A673 (cell line): ENCODE results near the gene CEACAM8. TPM values are rescaled to one million over a fixed set of nuclear protein-coding genes. Genes with fewer than 3 reads are reported as not detected.

ENCODE experiments used
- BruUV-seq: library from RNA; stranded (reverse); fragments of 400-500 nt; replicated peaks from 2 replicates; lab custom pipeline; 2021; lab: Mats Ljungman, UMichigan
- CTCF ChIA-PET: fragments of 300-600 bp; sonication (Branson Sonifier 250); formaldehyde crosslinking; loops from one replicate; lab custom pipeline; 2022; ENCODE audit warnings: antibody characterized with exemption; lab: Charles Lee
- POLR2A ChIA-PET: fragments of 300-600 bp; sonication (Branson Sonifier 250); formaldehyde crosslinking; loops from one replicate; lab custom pipeline; 2022; ENCODE audit warnings: antibody characterized with exemption; ENCODE audit not compliant: low non-redundant PET; lab: Charles Lee
- DNase-seq: peaks from one replicate; pipeline ENCODE4 v3.0.0-alpha.2; 2015; ENCODE audit warnings: low spot score
- H3K27ac ChIP-seq: fragments of 200-600 bp; sonication (generic); 2 replicates; pipeline ENCODE4 v1.5.1; 2016; ENCODE audit warnings: mixed run types, low read depth, mild to moderate bottlenecking, mixed read lengths, antibody characterized with exemption, low read length; ENCODE audit not compliant: poor library complexity, severe bottlenecking
- H3K27me3 ChIP-seq: fragments of 200-600 bp; sonication (generic); replicated peaks from 2 replicates; pipeline ENCODE4 v1.6.1; 2017; ENCODE audit warnings: mixed run types, low read depth, mild to moderate bottlenecking, mixed read lengths, antibody characterized with exemption, low read length; ENCODE audit not compliant: insufficient read depth, poor library complexity
- H3K36me3 ChIP-seq: fragments of 200-600 bp; sonication (generic); 2 replicates; pipeline ENCODE4 v1.6.1; 2016; ENCODE audit warnings: mixed run types, mild to moderate bottlenecking, mixed read lengths, antibody characterized with exemption, low read length; ENCODE audit not compliant: insufficient read depth, poor library complexity, severe bottlenecking
- H3K4me1 ChIP-seq: fragments of 200-600 bp; sonication (generic); 2 replicates; pipeline ENCODE4 v1.6.1; 2017; ENCODE audit warnings: mixed run types, mild to moderate bottlenecking, mixed read lengths, antibody characterized with exemption, low read length; ENCODE audit not compliant: insufficient read depth, poor library complexity, severe bottlenecking
- H3K4me3 ChIP-seq: fragments of 200-600 bp; sonication (generic); 2 replicates; pipeline ENCODE4 v1.5.1; 2016; ENCODE audit warnings: low read depth, mixed run types, mild to moderate bottlenecking, mixed read lengths, low read length; ENCODE audit not compliant: poor library complexity, severe bottlenecking
- H3K9me3 ChIP-seq: fragments of 200-600 bp; sonication (generic); 2 replicates; pipeline ENCODE4 v1.6.1; 2016; ENCODE audit warnings: mixed run types, low read depth, mild to moderate bottlenecking, mixed read lengths, antibody characterized with exemption, low read length; ENCODE audit not compliant: poor library complexity, severe bottlenecking
- CTCF ChIP-seq: fragments of 300-800, 200-600 bp; sonication (generic); conservative IDR thresholded peaks from 2 replicates; pipeline ENCODE4 v1.5.1; 2017; ENCODE audit warnings: low read depth, mild to moderate bottlenecking, antibody characterized with exemption, low read length, moderate library complexity, mixed read lengths
- EZH2 ChIP-seq: fragments of 200-600 bp; sonication (generic); IDR thresholded peaks from 2 replicates; pipeline ENCODE4 v1.6.1; 2017; ENCODE audit warnings: borderline replicate concordance, low read depth, mild to moderate bottlenecking, mixed read lengths, antibody characterized with exemption, low read length; ENCODE audit not compliant: poor library complexity, severe bottlenecking
- intact Hi-C: fragments of 100-400 bp; cut with micrococcal nuclease; formaldehyde crosslinking; loops from one replicate; pipeline ENCODE4 v1.10.0; 2022; ENCODE audit not compliant: unreplicated experiment
- total RNA-seq: library from RNA; stranded (reverse); gene quantifications from 2 replicates; pipeline ENCODE4 v1.2.3, GENCODE V29; 2021

Gene CEACAM8
- total RNA-seq, 1 experiment from 2014 or later, result not detected

- ChIA-PET POLR2A (no interaction called here), CTCF (no interaction called here)
- no peak overlapping the region for H3K4me3 ChIP-seq
- DNase-seq, result no peak
- no peak for TF ChIP-seq CTCF
- no TSS peak for BruUV-seq
- H3K9me3 ChIP-seq, result no peaks in the 10 kb centered on the region
- no peak overlapping the region for H3K27ac ChIP-seq
- no peaks in the 10 kb centered on the region for H3K36me3 ChIP-seq
- no peaks in the 10 kb centered on the region for H3K4me1 ChIP-seq
- intact Hi-C loops, result no loop called here
- H3K27me3 ChIP-seq, result peaks cover 32% of the 10 kb centered on the region
These were observed 18.5 kb downstream of the CEACAM8 start for GRCh38 chr19:42576241-42576640.

GRCh38 chr19:42573642-42574041 lies 21.1 kb downstream of the CEACAM8 start:
- Histone ChIP-seq H3K9me3 (no peaks in the 10 kb centered on the region), H3K36me3 (no peaks in the 10 kb centered on the region), H3K27me3 (peaks cover 27% of the 10 kb centered on the region), H3K4me1 (no peaks in the 10 kb centered on the region), H3K27ac (no peak overlapping the region), H3K4me3 (no peak overlapping the region)
- BruUV-seq, result no TSS peak
- ChIA-PET POLR2A (no interaction called here), CTCF (no interaction called here)
- TF ChIP-seq CTCF, result no peak
- TF ChIP-seq EZH2, result no peak
- intact Hi-C loops, result no loop called here
- no peak for DNase-seq

- TF ChIP-seq EZH2 (no peak), CTCF (no peak)
- Histone ChIP-seq H3K4me3 (no peak overlapping the region), H3K36me3 (no peaks in the 10 kb centered on the region), H3K9me3 (no peaks in the 10 kb centered on the region), H3K4me1 (no peaks in the 10 kb centered on the region), H3K27me3 (peaks cover 19% of the 10 kb centered on the region), H3K27ac (no peak overlapping the region)
- POLR2A ChIA-PET, result no interaction called here
- no TSS peak for BruUV-seq
- CTCF ChIA-PET, result no interaction called here
- intact Hi-C loops, result no loop called here
- no peak for DNase-seq
These were observed 23.6 kb downstream of the CEACAM8 start for GRCh38 chr19:42571116-42571515.
